Right lobe of liver (tissue), 6 donors: ENCODE results near the gene PRM1. TPM values are rescaled to one million over a fixed set of nuclear protein-coding genes. Genes with fewer than 3 reads are reported as not detected.
"Not testable (repeated sequence)": the region's sequence is repeated elsewhere in the genome, so short reads cannot be mapped to it uniquely, and the experiment has no call there.

Source experiments
- ATAC-seq, 4 donors: fragments of 200-7000 bp; cut with Tn5 transposase; one replicate each; pipeline ENCODE4 v1.9.1; 2020; ENCODE audit warnings: mild to moderate bottlenecking in 4 of 4, moderate library complexity in 4 of 4
- DNase-seq, 3 donors: peaks; one replicate each; pipeline ENCODE4 v3.0.0-alpha.2; 2020
- H3K27ac ChIP-seq, 3 donors: fragments of 200-600 bp; one replicate each; pipeline ENCODE4 v1.8.0; 2022
- H3K27me3 ChIP-seq, 2 donors: fragments of 200-600 bp; one replicate each; pipeline ENCODE4 v1.8.0; 2022
- H3K36me3 ChIP-seq, 4 donors: fragments of 200-600 bp; sonication (generic) in 1 of 4; one replicate each; pipeline versions ENCODE4 v1.5.1 to v1.8.0; 2017 to 2022; ENCODE audit warnings: control low read depth in 1 of 4
- H3K4me1 ChIP-seq, 4 donors: fragments of 200-600 bp; sonication (generic) in 1 of 4; one replicate each; pipeline versions ENCODE4 v1.5.1 to v1.8.0; 2017 to 2022; ENCODE audit warnings: control low read depth in 1 of 4
- H3K4me3 ChIP-seq, 3 donors: fragments of 200-600 bp; one replicate each; pipeline ENCODE4 v1.8.0; 2022
- H3K9me3 ChIP-seq, 4 donors: fragments of 200-600 bp; sonication (generic) in 1 of 4; one replicate each; pipeline versions ENCODE4 v1.5.1 to v1.8.0; 2017 to 2022; ENCODE audit warnings: control low read depth in 1 of 4
- CTCF ChIP-seq, 4 donors: fragments of 200-600 bp in 3 of 4; fragments of 450-650 bp in 1 of 4; IDR thresholded peaks; one replicate each; pipeline versions ENCODE4 v1.5.1 to v1.8.0; 2016 to 2022; ENCODE audit warnings: antibody characterized with exemption in 4 of 4, mild to moderate bottlenecking in 2 of 4
- POLR2A ChIP-seq: fragments of 450-650 bp; IDR thresholded peaks from one replicate; pipeline ENCODE4 v1.6.1; 2017; ENCODE audit warnings: antibody characterized with exemption, mild to moderate bottlenecking
- WGBS: methylation state at CpG from one replicate; pipeline ENCODE4 v1.1.6; 2018; ENCODE audit warnings: low coverage, low lambda C conversion rate; ENCODE audit not compliant: insufficient coverage; ENCODE audit errors: missing lambda C conversion rate; 5-methylcytosine and 5-hydroxymethylcytosine counted together
- intact Hi-C, 2 donors: fragments of 100-400 bp; cut with DNase I; formaldehyde crosslinking; loops; one replicate each; pipeline versions ENCODE4 v1.11.2 to v1.14.1; 2022
- total RNA-seq, 6 experiments: library from RNA; depleted of rRNA in 2 of 6; stranded (reverse); fragments of >200 nt in 2 of 6; fragmentation: NEBNext Ultra II Directional in 3 of 6; extraction: Animal tissue kit (Norgen Biotek cat#: 25700) in 3 of 6; gene quantifications; one replicate each; pipeline versions ENCODE4 v1.1.0 to v1.2.4, GENCODE V29; 2016 to 2023
- donor health status: DM: no; HTN: yes; CAD: no.
- donor health status: DM: no; HTN: no; CAD: no.
- donor health status: DM: no; HTN: no; CAD: no.
- donor health status: DM: no; HTN: yes; CAD: no.
- donor health status: DM: no; HTN: yes; CAD: no.

The PRM1 gene
- total RNA-seq, 6 experiments from 2014 or later: not detected

GRCh38 chr16:11296351-11296705 lies 15.2 kb upstream of the PRM1 start:
- Histone ChIP-seq H3K36me3 (no peaks in the 10 kb centered on the region), H3K27ac (peak overlapping the region in 1 of 3 donors; percentile 30), H3K9me3 (no peaks in the 10 kb centered on the region), H3K27me3 (no peaks in the 10 kb centered on the region), H3K4me3 (no peak overlapping the region), H3K4me1 (peaks cover 0 to 22% (median 4%) of the 10 kb centered on the region in 4 donors)
- intact Hi-C loops: no loop called here
- DNase-seq: no peak
- no peak for TF ChIP-seq POLR2A
- TF ChIP-seq CTCF (IDR thresholded peaks at IDR 0.05): no peak
- no peak for ATAC-seq
- WGBS: 79% methylated on average over 3 of the region's 3 CpGs

GRCh38 chr16:11295672-11296071 lies 14.5 kb upstream of the PRM1 start:
- H3K36me3 ChIP-seq: no peaks in the 10 kb centered on the region
- ATAC-seq (no peak), DNase-seq (no peak)
- no peaks in the 10 kb centered on the region for H3K27me3 ChIP-seq
- no peaks in the 10 kb centered on the region for H3K9me3 ChIP-seq
- TF ChIP-seq POLR2A (no peak), CTCF (IDR thresholded peaks at IDR 0.05) (no peak)
- H3K4me1 ChIP-seq: peaks cover 0 to 22% (median 4%) of the 10 kb centered on the region in 4 donors
- 95% methylated on average over 4 of the region's 4 CpGs for WGBS
- H3K27ac ChIP-seq: no peak overlapping the region
- no peak overlapping the region for H3K4me3 ChIP-seq
- intact Hi-C loops: no loop called here

- Histone ChIP-seq H3K27me3 (no peaks in the 10 kb centered on the region), H3K9me3 (no peaks in the 10 kb centered on the region), H3K27ac (no peak overlapping the region), H3K4me3 (no peak overlapping the region), H3K4me1 (peaks cover 0 to 11% (median under 1%) of the 10 kb centered on the region in 4 donors), H3K36me3 (no peaks in the 10 kb centered on the region)
- TF ChIP-seq POLR2A (no peak), CTCF (IDR thresholded peaks at IDR 0.05) (no peak)
- intact Hi-C loops: no loop called here
- 72% methylated on average over 6 of the region's 7 CpGs for WGBS
- no peak for ATAC-seq
- DNase-seq: no peak
These were observed 11.1 kb upstream of the PRM1 start for GRCh38 chr16:11292076-11292748.

- intact Hi-C loops: no loop called here
- ATAC-seq (no peak), DNase-seq (no peak)
- peaks cover 0 to under 1% (median 0%) of the 10 kb centered on the region in 4 donors for H3K4me1 ChIP-seq
- no peak overlapping the region for H3K27ac ChIP-seq
- TF ChIP-seq POLR2A: no peak
- no peaks in the 10 kb centered on the region for H3K9me3 ChIP-seq
- H3K4me3 ChIP-seq: no peak overlapping the region
- H3K27me3 ChIP-seq: no peaks in the 10 kb centered on the region
- no peaks in the 10 kb centered on the region for H3K36me3 ChIP-seq
- 68% methylated on average over 7 of the region's 10 CpGs for WGBS
These were observed 10.1 kb upstream of the PRM1 start for GRCh38 chr16:11291091-11291703.

- intact Hi-C loops: no loop called here
- H3K4me1 ChIP-seq: no peaks in the 10 kb centered on the region
- 89% methylated on average over 6 of the region's 8 CpGs for WGBS
- TF ChIP-seq POLR2A (no peak), CTCF (IDR thresholded peaks at IDR 0.05) (no peak)
- H3K27ac ChIP-seq: no peak overlapping the region
- H3K27me3 ChIP-seq: no peaks in the 10 kb centered on the region
- DNase-seq (no peak), ATAC-seq (no peak)
- H3K9me3 ChIP-seq: no peaks in the 10 kb centered on the region
- no peaks in the 10 kb centered on the region for H3K36me3 ChIP-seq
- no peak overlapping the region for H3K4me3 ChIP-seq
These were observed 9.2 kb upstream of the PRM1 start for GRCh38 chr16:11290102-11290893.

- H3K4me3 ChIP-seq, H3K27me3 ChIP-seq, DNase-seq, H3K27ac ChIP-seq, intact Hi-C loops, H3K4me1 ChIP-seq, H3K36me3 ChIP-seq, ATAC-seq, H3K9me3 ChIP-seq: not testable (repeated sequence)
- 90% methylated on average over 1 of the region's 4 CpGs for WGBS
These were observed 8.6 kb upstream of the PRM1 start for GRCh38 chr16:11289696-11290095.
